GM23248 (cell line): ENCODE measurements around the gene SPATS2L. TPM values are rescaled to one million over a fixed set of nuclear protein-coding genes. Genes with fewer than 3 reads are reported as not detected.

Experiments used
- DNase-seq: peaks from one replicate; pipeline ENCODE4 v3.0.0-alpha.2; 2015
- H2AFZ ChIP-seq: fragments of 200-600 bp; sonication (generic); 2 replicates; pipeline ENCODE4 v1.6.1; 2016; ENCODE audit warnings: antibody characterized with exemption
- H3F3A ChIP-seq: fragments of 200-600 bp; sonication (generic); 2 replicates; pipeline ENCODE4 v1.6.1; 2016; ENCODE audit warnings: mild to moderate bottlenecking, antibody characterized with exemption, mixed run types; ENCODE audit not compliant: insufficient read depth
- H3K27ac ChIP-seq: fragments of 200-600 bp; sonication (generic); 2 replicates; pipeline ENCODE4 v1.5.1; 2016; ENCODE audit warnings: mild to moderate bottlenecking
- H3K27me3 ChIP-seq: fragments of 200-600 bp; sonication (generic); replicated peaks from 2 replicates; pipeline ENCODE4 v1.6.1; 2016; ENCODE audit warnings: mild to moderate bottlenecking; ENCODE audit not compliant: insufficient read depth
- H3K36me3 ChIP-seq: fragments of 200-600 bp; sonication (generic); 2 replicates; pipeline ENCODE4 v1.6.1; 2016; ENCODE audit warnings: low read depth, mild to moderate bottlenecking
- H3K4me1 ChIP-seq: fragments of 200-600 bp; sonication (generic); 2 replicates; pipeline ENCODE4 v1.6.1; 2016; ENCODE audit warnings: mild to moderate bottlenecking; ENCODE audit not compliant: insufficient read depth
- H3K4me2 ChIP-seq: fragments of 200-600 bp; sonication (generic); one replicate; pipeline ENCODE4 v1.6.1; 2016; ENCODE audit warnings: mild to moderate bottlenecking; ENCODE audit not compliant: unreplicated experiment
- H3K4me3 ChIP-seq: fragments of 200-600 bp; sonication (generic); 2 replicates; pipeline ENCODE4 v1.5.1; 2016; ENCODE audit warnings: mild to moderate bottlenecking
- H3K79me2 ChIP-seq: fragments of 200-600 bp; sonication (generic); 2 replicates; pipeline ENCODE4 v1.6.1; 2016; ENCODE audit warnings: mild to moderate bottlenecking; ENCODE audit not compliant: insufficient read depth
- H3K9ac ChIP-seq: fragments of 200-600 bp; sonication (generic); 2 replicates; pipeline ENCODE4 v1.6.1; 2016; ENCODE audit warnings: mild to moderate bottlenecking
- H3K9me2 ChIP-seq: fragments of 200-600 bp; sonication (generic); 2 replicates; pipeline ENCODE4 v1.6.1; 2016; ENCODE audit warnings: mixed run types, mild to moderate bottlenecking, moderate library complexity; ENCODE audit not compliant: insufficient read depth
- H3K9me3 ChIP-seq: fragments of 200-600 bp; sonication (generic); one replicate; pipeline ENCODE4 v1.6.1; 2017; ENCODE audit warnings: low read depth
- H4K20me1 ChIP-seq: fragments of 200-600 bp; sonication (generic); 2 replicates; pipeline ENCODE4 v1.6.0; 2016; ENCODE audit not compliant: insufficient read depth
- EZH2 ChIP-seq: fragments of 200-600 bp; sonication (generic); IDR thresholded peaks from 2 replicates; pipeline ENCODE4 v1.6.1; 2018; ENCODE audit warnings: antibody characterized with exemption, mild to moderate bottlenecking; ENCODE audit not compliant: insufficient read depth, poor library complexity, severe bottlenecking
- EZH2phosphoT487 ChIP-seq: fragments of 200-600 bp; sonication (generic); IDR thresholded peaks from 2 replicates; pipeline ENCODE4 v1.6.1; 2018; ENCODE audit warnings: antibody characterized with exemption, moderate library complexity, mild to moderate bottlenecking, low read depth; ENCODE audit not compliant: insufficient read depth
- WGBS, 2 experiments: methylation state at CpG; one replicate each; pipeline ENCODE4 v1.1.6; 2015 to 2017; ENCODE audit warnings: low lambda C conversion rate in 2 of 2, low coverage in 1 of 2; ENCODE audit errors: missing lambda C conversion rate in 2 of 2; 5-methylcytosine and 5-hydroxymethylcytosine counted together
- in situ Hi-C: fragments of 300-500 bp; cut with MboI; formaldehyde crosslinking; loops from 2 replicates; pipeline ENCODE4 v1.15.0; 2020
- polyA plus RNA-seq: library from polyadenylated mRNA; unstranded; fragments of >200 nt; fragmentation: Nextera tagmentation; extraction: Ambion mirVana; gene quantifications from 2 replicates; pipeline ENCODE4 v1.2.1, GENCODE V29; 2016
- total RNA-seq: library from RNA; depleted of rRNA; stranded (reverse); fragments of >200 nt; shearing (Covaris generic); gene quantifications from 2 replicates; pipeline ENCODE4 v1.2.3, GENCODE V29; 2014

Gene SPATS2L
- total and polyA plus RNA-seq, 2 experiments from 2014 or later, result 78.3 to 128 TPM

GRCh38 chr2:200379481-200380090 lies 73.1 kb downstream of the SPATS2L start:
- DNase-seq, result no peak
- no peak overlapping the region for H3K4me2 ChIP-seq
- H2AFZ ChIP-seq, result no peak overlapping the region
- no peaks in the 10 kb centered on the region for H3K9me3 ChIP-seq
- in situ Hi-C loops, result no loop called here
- H3K79me2 ChIP-seq, result peaks cover 94% of the 10 kb centered on the region
- H3K9me2 ChIP-seq, result no peaks in the 10 kb centered on the region
- H4K20me1 ChIP-seq, result no peaks in the 10 kb centered on the region
- 89 to 93% methylated on average over 5 of the region's 5 CpGs for whole genome bisulfite sequencing, 2 experiments
- peaks cover 23% of the 10 kb centered on the region for H3F3A ChIP-seq
- no peaks in the 10 kb centered on the region for H3K36me3 ChIP-seq
- no peak overlapping the region for H3K4me3 ChIP-seq
- TF ChIP-seq EZH2phosphoT487 (no peak), EZH2 (no peak)
- H3K27ac ChIP-seq, result peak overlapping the region; percentile 65
- peaks cover 51% of the 10 kb centered on the region for H3K4me1 ChIP-seq
- no peak overlapping the region for H3K9ac ChIP-seq
- no peaks in the 10 kb centered on the region for H3K27me3 ChIP-seq

- Histone ChIP-seq H3K4me3 (no peak overlapping the region; the same call in 1 of the 2 replicates), H3K36me3 (no peaks in the 10 kb centered on the region), H3K4me2 (peak overlapping the region; percentile 56), H2AFZ (no peak overlapping the region), H3K79me2 (peaks cover 94% of the 10 kb centered on the region), H3K4me1 (peaks cover 51% of the 10 kb centered on the region), H3F3A (peaks cover 23% of the 10 kb centered on the region), H3K27ac (peak overlapping the region; percentile 65), H3K9ac (peak overlapping the region; percentile 31; the same call in 1 of the 2 replicates), H3K9me3 (no peaks in the 10 kb centered on the region), H4K20me1 (no peaks in the 10 kb centered on the region), H3K9me2 (no peaks in the 10 kb centered on the region), H3K27me3 (no peaks in the 10 kb centered on the region)
- 98% methylated on average over 9 of the region's 9 CpGs for WGBS, 2 experiments
- DNase-seq, result no peak
- no peak for TF ChIP-seq EZH2phosphoT487
- TF ChIP-seq EZH2, result no peak
- in situ Hi-C loops, result no loop called here
Measured at GRCh38 chr2:200380091-200380561, 73.6 kb downstream of the SPATS2L start.

GRCh38 chr2:200380833-200381542 lies 74.5 kb downstream of the SPATS2L start:
- H3K4me3 ChIP-seq, result peak overlapping the region; percentile 21
- H4K20me1 ChIP-seq, result no peaks in the 10 kb centered on the region
- H3F3A ChIP-seq, result peaks cover 23% of the 10 kb centered on the region
- no peak overlapping the region; the same call in 1 of the 2 replicates for H2AFZ ChIP-seq
- H3K4me1 ChIP-seq, result peaks cover 51% of the 10 kb centered on the region
- no peaks in the 10 kb centered on the region for H3K36me3 ChIP-seq
- H3K4me2 ChIP-seq, result peak overlapping the region; percentile 56
- in situ Hi-C loops, result no loop called here
- H3K9me3 ChIP-seq, result no peaks in the 10 kb centered on the region
- H3K27me3 ChIP-seq, result no peaks in the 10 kb centered on the region
- no peaks in the 10 kb centered on the region for H3K9me2 ChIP-seq
- H3K27ac ChIP-seq, result peak overlapping the region; percentile 65
- 76 to 80% methylated on average over 5 of the region's 5 CpGs for WGBS, 2 experiments
- TF ChIP-seq EZH2phosphoT487 (no peak), EZH2 (no peak)
- H3K9ac ChIP-seq, result peak overlapping the region; percentile 31
- DNase-seq, result peak; percentile 75
- peaks cover 94% of the 10 kb centered on the region for H3K79me2 ChIP-seq

GRCh38 chr2:200382874-200383273 lies 76.4 kb downstream of the SPATS2L start:
- Histone ChIP-seq H3K79me2 (peaks cover 94% of the 10 kb centered on the region), H3K9me2 (no peaks in the 10 kb centered on the region), H3K4me2 (no peak overlapping the region), H3K4me3 (no peak overlapping the region), H3K9ac (no peak overlapping the region), H3K36me3 (no peaks in the 10 kb centered on the region), H3K27ac (peak overlapping the region; percentile 42), H4K20me1 (no peaks in the 10 kb centered on the region), H2AFZ (no peak overlapping the region), H3F3A (peaks cover 23% of the 10 kb centered on the region), H3K4me1 (peaks cover 43% of the 10 kb centered on the region), H3K27me3 (no peaks in the 10 kb centered on the region), H3K9me3 (no peaks in the 10 kb centered on the region)
- 96% methylated on average over 6 of the region's 6 CpGs for WGBS, 2 experiments
- TF ChIP-seq EZH2phosphoT487, result no peak
- TF ChIP-seq EZH2, result no peak
- in situ Hi-C loops, result no loop called here
- no peak for DNase-seq
